ENCODE data around the gene RBM15B.

DNA sequence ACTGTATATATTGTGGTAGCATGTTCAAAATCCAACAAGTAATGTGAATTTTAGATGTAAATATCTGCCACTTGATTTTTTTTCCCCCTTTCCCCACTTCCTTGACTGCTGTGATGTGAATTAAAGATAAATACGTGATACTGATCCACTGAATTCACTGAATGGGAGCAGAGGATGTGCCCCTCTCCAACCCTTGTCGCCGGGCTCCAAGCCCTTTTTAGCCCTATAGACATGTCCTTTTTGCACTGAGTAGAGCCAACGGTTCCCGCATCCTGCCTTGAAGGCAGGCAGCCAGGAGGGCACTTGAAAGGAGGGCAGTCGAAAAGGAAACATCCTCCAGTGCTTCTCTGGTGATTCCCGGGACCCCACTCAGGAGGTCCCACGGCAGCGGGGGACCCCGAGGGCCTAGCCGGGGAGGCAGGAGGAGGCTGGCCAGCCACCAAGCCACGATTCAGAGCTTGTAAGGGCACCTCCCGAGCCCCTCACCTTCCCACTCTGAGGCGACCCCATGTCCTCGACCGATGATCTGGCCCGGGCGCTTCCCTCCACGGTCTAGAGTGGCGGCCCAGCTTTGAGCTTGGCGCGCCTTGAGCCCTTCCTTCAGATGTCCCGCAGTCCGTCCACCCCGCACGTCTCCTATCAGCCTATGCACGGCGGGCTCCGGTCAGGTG, 6.9 kb upstream of the RBM15B start:
- TF ChIP-seq, protein P1, sequence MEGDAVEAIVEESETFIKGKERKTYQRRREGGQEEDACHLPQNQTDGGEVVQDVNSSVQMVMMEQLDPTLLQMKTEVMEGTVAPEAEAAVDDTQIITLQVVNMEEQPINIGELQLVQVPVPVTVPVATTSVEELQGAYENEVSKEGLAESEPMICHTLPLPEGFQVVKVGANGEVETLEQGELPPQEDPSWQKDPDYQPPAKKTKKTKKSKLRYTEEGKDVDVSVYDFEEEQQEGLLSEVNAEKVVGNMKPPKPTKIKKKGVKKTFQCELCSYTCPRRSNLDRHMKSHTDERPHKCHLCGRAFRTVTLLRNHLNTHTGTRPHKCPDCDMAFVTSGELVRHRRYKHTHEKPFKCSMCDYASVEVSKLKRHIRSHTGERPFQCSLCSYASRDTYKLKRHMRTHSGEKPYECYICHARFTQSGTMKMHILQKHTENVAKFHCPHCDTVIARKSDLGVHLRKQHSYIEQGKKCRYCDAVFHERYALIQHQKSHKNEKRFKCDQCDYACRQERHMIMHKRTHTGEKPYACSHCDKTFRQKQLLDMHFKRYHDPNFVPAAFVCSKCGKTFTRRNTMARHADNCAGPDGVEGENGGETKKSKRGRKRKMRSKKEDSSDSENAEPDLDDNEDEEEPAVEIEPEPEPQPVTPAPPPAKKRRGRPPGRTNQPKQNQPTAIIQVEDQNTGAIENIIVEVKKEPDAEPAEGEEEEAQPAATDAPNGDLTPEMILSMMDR (IDR thresholded peaks at IDR 0.05; ENCODE audit: insufficient read depth, low read depth, low read length), result no peak
- TF ChIP-seq EZH2 (IDR thresholded peaks at IDR 0.05; ENCODE audit: insufficient read depth, low read length), result no peak

All from astrocyte (in vitro differentiated cells and primary cell).